Calu3 (cell line): ENCODE results near the gene PPP2R2B. TPM values are rescaled to one million over a fixed set of nuclear protein-coding genes. Genes with fewer than 3 reads are reported as not detected.
A peak's percentile ranks its signal among the peaks of the same experiment; 100 is the strongest.

ENCODE experiments used
- BruUV-seq: library from RNA; stranded (reverse); fragments of 400-500 nt; replicated peaks from 2 replicates; lab custom pipeline; 2021; lab: Mats Ljungman, UMichigan
- CTCF ChIA-PET: fragments of 300-600 bp; sonication (Branson Sonifier 250); formaldehyde crosslinking; loops from one replicate; lab custom pipeline; 2022; ENCODE audit warnings: antibody characterized with exemption; lab: Charles Lee
- DNase-seq: peaks from one replicate; pipeline ENCODE4 v3.0.0; 2022
- H3K27ac Mint-ChIP-seq: one replicate; pipeline ENCODE4 v1.8.0; 2022; ENCODE audit warnings: mixed read lengths; ENCODE audit not compliant: unreplicated experiment
- H3K27me3 Mint-ChIP-seq: one replicate; pipeline ENCODE4 v1.8.0; 2022; ENCODE audit warnings: mixed read lengths; ENCODE audit not compliant: unreplicated experiment
- H3K36me3 Mint-ChIP-seq: one replicate; pipeline ENCODE4 v1.8.0; 2022; ENCODE audit warnings: mild to moderate bottlenecking, moderate library complexity, mixed read lengths; ENCODE audit not compliant: insufficient read depth, unreplicated experiment
- H3K4me1 Mint-ChIP-seq: one replicate; pipeline ENCODE4 v1.8.0; 2022; ENCODE audit warnings: mild to moderate bottlenecking, low read depth, mixed read lengths; ENCODE audit not compliant: unreplicated experiment
- H3K4me3 Mint-ChIP-seq: one replicate; pipeline ENCODE4 v1.8.0; 2022; ENCODE audit warnings: mild to moderate bottlenecking, low read depth, moderate library complexity, mixed read lengths; ENCODE audit not compliant: unreplicated experiment
- H3K9me3 Mint-ChIP-seq: one replicate; pipeline ENCODE4 v1.8.0; 2022; ENCODE audit warnings: low read depth, mixed read lengths; ENCODE audit not compliant: unreplicated experiment
- intact Hi-C: fragments of 100-400 bp; cut with micrococcal nuclease; formaldehyde crosslinking; loops from one replicate; pipeline ENCODE4 v1.10.0; 2022; ENCODE audit not compliant: unreplicated experiment
- total RNA-seq: library from RNA; stranded (reverse); gene quantifications from 2 replicates; pipeline ENCODE4 v1.2.3, GENCODE V29; 2022
- TF ChIP-seq, protein P1 (sequence below): fragments of 200-600 bp; IDR thresholded peaks from one replicate; pipeline ENCODE4 v1.8.0; 2022; ENCODE audit warnings: antibody characterized with exemption; ENCODE audit not compliant: unreplicated experiment

The PPP2R2B gene
- total RNA-seq, 1 experiment from 2014 or later: not detected

DNA sequence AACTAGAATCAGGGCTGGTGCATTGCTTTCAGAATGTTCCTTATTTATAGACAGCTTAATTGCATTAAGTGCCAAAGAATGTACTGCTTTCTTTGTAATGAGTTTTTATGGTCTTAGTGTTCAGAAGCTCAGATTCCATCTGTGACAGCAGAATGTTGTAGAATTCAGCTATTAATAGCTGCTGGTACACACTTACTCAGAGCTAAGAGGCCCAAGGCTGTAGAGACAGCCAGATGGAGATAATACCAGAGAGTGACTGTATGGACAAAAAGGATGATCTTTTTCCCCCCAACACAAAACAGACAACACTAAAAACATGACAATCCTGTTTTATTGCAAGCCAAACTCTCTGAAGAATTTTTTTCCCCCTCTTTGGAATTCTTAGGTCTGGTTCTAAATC is 50.2 kb downstream of the PPP2R2B start:
- Mint-ChIP-seq H3K4me1 (no peaks in the 10 kb centered on the region), H3K9me3 (no peaks in the 10 kb centered on the region), H3K36me3 (no peaks in the 10 kb centered on the region), H3K27ac (no peak overlapping the region), H3K27me3 (peaks cover 18% of the 10 kb centered on the region), H3K4me3 (no peak overlapping the region)
- CTCF ChIA-PET: no interaction called here
- intact Hi-C loops: no loop called here
- no TSS peak for BruUV-seq
- DNase-seq: no peak
- TF ChIP-seq, protein P1, sequence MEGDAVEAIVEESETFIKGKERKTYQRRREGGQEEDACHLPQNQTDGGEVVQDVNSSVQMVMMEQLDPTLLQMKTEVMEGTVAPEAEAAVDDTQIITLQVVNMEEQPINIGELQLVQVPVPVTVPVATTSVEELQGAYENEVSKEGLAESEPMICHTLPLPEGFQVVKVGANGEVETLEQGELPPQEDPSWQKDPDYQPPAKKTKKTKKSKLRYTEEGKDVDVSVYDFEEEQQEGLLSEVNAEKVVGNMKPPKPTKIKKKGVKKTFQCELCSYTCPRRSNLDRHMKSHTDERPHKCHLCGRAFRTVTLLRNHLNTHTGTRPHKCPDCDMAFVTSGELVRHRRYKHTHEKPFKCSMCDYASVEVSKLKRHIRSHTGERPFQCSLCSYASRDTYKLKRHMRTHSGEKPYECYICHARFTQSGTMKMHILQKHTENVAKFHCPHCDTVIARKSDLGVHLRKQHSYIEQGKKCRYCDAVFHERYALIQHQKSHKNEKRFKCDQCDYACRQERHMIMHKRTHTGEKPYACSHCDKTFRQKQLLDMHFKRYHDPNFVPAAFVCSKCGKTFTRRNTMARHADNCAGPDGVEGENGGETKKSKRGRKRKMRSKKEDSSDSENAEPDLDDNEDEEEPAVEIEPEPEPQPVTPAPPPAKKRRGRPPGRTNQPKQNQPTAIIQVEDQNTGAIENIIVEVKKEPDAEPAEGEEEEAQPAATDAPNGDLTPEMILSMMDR: no peak

DNA sequence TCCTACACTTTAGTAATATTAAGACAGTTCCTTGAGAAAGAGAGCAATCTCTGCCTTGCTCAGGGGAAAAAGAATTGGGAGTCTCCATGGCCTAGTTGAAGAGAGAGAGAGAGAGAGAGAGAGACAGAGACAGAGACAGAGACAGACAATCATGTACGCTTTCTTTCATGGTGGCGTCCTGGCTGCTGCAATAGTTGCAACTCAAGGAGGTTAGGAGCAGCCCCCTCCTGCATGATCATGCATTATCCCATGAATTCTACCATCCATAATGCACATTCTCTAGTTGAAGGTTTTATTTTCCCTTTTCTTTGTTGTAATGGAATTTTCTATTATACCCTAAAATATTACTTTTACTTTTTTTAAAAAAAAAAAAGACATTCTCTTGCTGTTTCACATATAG is 50.7 kb downstream of the PPP2R2B start:
- intact Hi-C loops: no loop called here
- H3K4me1 Mint-ChIP-seq: no peaks in the 10 kb centered on the region
- no peak overlapping the region for H3K27ac Mint-ChIP-seq
- H3K9me3 Mint-ChIP-seq: no peaks in the 10 kb centered on the region
- BruUV-seq: no TSS peak
- no peaks in the 10 kb centered on the region for H3K36me3 Mint-ChIP-seq
- H3K27me3 Mint-ChIP-seq: peaks cover 18% of the 10 kb centered on the region
- CTCF ChIA-PET: no interaction called here
- H3K4me3 Mint-ChIP-seq: no peak overlapping the region
- TF ChIP-seq, protein P1: no peak
- DNase-seq: no peak

DNA sequence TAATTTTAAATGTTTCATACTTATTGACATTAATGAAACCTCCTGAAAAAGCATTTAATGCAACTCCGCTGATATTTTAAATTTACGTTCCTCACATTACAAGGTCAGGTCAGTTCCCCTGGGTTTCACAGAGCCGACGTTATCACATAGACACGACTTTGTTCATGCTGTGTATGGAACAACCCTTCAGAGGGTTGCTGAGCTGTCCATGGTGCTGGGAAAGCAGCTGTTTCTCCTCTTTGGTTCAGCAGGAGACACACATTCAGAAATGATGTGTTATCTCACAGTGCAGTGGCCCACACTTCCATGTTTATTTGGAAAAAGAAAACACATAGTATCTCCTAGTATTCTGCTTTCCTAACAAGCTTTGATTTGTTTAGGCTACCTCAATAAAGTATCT is 53.5 kb downstream of the PPP2R2B start:
- Mint-ChIP-seq H3K9me3 (no peaks in the 10 kb centered on the region), H3K4me1 (no peaks in the 10 kb centered on the region), H3K27ac (no peak overlapping the region), H3K4me3 (no peak overlapping the region), H3K36me3 (no peaks in the 10 kb centered on the region), H3K27me3 (peaks cover 18% of the 10 kb centered on the region)
- DNase-seq: peak; percentile 58
- BruUV-seq: no TSS peak
- CTCF ChIA-PET: interaction anchor here (0.5 to 0.7 kb wide), 2 partner anchors 197 to 1478 kb away, joined by 3 read pairs; no protein-coding TSS in a partner anchor
- TF ChIP-seq, protein P1: no peak
- intact Hi-C loops: no loop called here

DNA sequence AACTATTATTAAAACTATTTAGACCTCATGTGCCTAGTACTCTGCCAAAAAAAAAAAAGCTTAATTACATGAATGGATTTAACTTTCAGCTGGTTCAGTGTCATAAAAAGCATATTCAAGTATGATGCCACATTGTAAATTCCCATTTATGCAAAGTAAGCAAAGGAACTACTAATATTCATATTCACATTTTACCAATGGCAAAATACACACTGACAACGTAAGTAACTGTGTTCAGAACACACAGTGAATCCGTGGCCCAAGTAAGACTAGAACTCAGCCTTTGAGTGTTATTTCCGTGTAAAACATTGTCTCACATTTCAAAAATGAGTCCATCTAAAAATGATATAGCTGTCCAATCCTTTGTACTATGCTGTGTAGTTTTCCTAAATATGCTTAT is 56.8 kb downstream of the PPP2R2B start:
- BruUV-seq: no TSS peak
- TF ChIP-seq, protein P1: no peak
- intact Hi-C loops: no loop called here
- Mint-ChIP-seq H3K4me3 (no peak overlapping the region), H3K27ac (no peak overlapping the region), H3K4me1 (no peaks in the 10 kb centered on the region), H3K9me3 (no peaks in the 10 kb centered on the region), H3K36me3 (no peaks in the 10 kb centered on the region), H3K27me3 (peaks cover 7% of the 10 kb centered on the region)
- no peak for DNase-seq
- CTCF ChIA-PET: interaction anchor here (0.5 kb wide), 1 partner anchor 270 kb away, joined by 7 read pairs; no protein-coding TSS in a partner anchor
